Non-pigmented ciliary epithelial cell (primary cell): Measurements from ENCODE around the gene CBL.
"Not testable (repeated sequence)": the region's sequence is repeated elsewhere in the genome, so short reads cannot be mapped to it uniquely, and the experiment has no call there.

Experiments
- DNase-seq: peaks from one replicate; pipeline ENCODE4 v3.0.0-alpha.2; 2010; ENCODE audit warnings: low read depth

The CBL gene

GRCh38 chr11:119205574-119206510, at the start of gene CBL:
TSS of gene CBL (plus strand) at chr11:119206339. CDS start at chr11:119206418, 79 bp downstream.
- DNase-seq, result peak; percentile 57

- DNase-seq, result no peak
Observed at GRCh38 chr11:119156496-119156895, 49.6 kb upstream of the CBL start.

DNA sequence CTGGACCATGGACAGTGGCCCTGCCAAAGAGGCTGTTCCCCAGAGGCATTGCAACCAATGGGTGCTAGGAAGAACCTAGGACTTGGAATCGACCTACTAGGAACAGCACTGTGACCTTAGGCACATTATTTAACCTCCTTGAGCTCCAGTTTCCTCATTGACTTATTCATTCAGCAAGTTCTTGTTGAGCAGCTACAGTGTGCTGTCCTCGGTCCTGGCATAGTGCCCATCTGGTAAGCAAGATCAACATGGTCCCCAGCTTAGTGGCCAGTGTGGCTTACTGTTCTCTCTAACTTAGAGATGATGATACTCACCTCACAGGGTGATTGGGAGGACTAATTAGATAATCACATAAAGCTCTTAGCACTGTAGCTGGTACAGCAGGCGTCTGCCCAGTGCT, 49.1 kb upstream of the CBL start:
- no peak for DNase-seq

DNA sequence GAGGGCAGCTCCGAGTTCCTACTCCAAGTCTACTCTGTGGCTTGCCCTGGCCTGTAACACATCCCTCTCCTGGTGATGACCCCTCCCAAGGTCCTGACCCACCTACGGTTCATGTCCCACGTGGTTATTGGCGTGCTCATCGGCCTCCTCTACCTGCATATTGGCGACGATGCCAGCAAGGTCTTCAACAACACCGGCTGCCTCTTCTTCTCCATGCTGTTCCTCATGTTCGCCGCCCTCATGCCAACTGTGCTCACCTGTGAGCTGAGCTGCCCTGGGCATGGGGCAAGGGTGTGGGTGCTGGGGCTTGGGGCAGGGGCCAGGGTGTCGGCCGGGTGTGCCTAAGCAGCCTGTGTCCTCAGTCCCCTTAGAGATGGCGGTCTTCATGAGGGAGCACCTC, 47.7 kb upstream of the CBL start:
- DNase-seq, result no peak

- no peak for DNase-seq
Observed at GRCh38 chr11:119160151-119160550, 46.0 kb upstream of the CBL start.

- no peak for DNase-seq
Observed at GRCh38 chr11:119161871-119162270, 44.3 kb upstream of the CBL start.

DNA sequence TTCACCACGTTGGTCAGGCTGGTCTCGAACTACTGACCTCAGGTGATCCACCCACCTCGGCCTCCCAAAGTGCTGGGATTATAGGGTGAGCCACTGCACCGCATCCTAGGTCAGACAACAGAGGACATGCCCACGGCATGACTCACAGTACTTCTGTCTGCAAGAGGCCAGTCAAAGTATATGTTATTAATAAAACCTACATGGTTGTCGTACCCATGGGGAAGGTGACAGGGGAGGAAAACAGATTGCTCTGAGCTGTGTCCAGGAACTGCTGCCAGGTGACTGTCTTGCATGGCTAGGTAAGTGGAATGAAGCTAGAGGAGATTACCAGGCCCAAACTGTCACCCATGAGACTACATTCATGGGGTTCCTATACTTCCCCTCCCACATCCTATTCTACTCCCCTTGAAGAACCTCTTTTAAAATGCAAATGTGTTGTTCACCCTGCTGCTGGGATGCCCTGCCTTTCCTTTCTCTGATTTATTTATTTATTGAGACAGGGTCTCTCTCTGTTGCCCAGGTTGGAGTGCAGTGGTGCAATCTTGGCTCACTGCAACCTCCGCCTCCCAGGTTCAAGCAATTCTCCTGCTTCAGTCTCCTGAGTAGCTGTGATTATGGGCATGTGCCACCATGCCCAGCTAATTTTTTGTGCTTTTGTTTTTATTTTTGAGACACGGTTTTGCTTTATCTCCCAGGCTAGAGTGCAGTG, 39.6 kb upstream of the CBL start:
- DNase-seq, result peak; percentile 36

DNA sequence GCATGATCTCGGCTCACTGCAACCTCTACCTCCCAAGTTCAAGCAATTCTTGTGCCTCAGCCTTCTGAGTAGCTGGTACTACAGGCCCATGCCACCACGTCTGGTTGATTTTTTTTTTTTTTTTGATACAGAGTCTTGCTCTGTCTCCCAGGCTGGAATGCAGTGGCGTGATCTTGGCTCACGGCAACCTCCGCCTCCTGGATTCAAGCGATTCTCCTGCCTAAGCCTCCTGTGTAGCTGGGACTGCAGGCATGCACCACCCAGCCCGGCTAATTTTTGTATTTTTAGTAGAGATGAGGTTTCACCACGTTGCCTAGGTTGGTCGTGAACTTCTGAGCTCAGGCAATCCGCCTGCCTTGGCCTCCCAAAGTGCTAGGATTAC, 39.1 kb upstream of the CBL start:
- not testable (repeated sequence) for DNase-seq

GRCh38 chr11:119167933-119168332, 38.2 kb upstream of the CBL start:
- no peak for DNase-seq

DNA sequence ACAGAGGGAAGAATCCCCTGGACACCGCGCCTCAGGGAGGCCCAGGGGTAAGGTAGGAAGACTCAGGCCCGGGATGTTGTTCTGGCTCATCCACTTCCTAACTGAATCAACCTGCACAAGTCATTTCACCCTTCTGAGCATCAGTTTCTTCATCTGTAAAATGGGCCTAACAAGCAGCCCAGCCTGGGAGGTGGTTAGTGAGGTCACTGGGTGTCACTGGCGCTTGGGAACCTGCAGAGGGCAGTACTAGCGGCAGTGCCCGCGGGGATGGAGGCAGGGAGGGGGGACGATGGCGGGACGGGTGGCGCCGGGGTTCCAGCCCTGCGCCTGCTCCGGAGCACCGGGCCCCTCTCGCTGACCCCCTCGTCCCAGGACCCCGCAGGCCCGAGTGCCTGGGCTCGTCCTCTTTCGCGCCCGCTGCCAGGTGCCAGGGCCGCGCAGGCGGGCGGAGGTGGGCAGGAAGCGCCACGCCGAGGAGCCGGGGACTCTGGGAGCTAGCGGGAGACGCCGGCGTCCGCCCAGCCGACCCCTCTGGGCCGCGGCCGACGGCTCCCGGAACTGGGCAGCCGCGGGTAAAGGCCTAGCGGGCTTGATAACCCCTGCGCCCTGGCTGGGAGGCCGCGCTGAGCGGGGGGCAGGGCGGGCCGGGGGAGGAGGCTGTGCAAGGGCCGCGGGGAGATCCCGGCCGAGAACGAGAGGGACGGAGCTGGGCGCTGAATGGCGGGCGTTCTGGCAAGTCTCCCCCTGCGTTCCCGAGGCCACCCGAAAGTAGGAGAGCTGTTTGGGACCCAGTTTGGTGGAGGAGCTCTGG, 37.5 kb upstream of the CBL start, which contains the start of gene NLRX1:
NLRX1 (plus strand) TSS at position 255 of the 811 bp plus-strand sequence. CDS start 2,679 bp downstream, outside the sequence.
- peak; percentile 41 for DNase-seq

DNA sequence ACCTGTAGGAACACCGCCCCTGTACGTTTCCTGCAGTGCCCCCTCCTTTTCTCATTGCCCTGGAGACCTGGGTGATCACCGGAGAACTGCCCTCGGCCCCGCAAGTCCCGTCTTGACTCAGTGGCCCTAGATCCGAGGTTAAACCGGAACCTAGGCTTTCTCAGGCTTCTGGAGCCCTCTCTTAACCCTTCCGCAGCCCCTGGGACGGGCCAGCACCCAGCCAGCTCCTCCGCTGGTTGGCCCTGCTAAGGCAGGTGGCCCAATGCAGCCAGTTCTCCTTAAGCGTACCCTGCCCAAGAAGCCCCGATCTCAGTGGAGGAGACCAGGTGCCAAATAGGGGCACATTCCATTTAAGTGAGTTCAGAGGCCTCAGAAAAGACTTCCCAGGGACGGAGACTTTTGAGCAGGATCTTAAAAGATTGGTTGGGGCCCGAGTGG, 36.8 kb upstream of the CBL start:
- DNase-seq, result peak; percentile 6

DNA sequence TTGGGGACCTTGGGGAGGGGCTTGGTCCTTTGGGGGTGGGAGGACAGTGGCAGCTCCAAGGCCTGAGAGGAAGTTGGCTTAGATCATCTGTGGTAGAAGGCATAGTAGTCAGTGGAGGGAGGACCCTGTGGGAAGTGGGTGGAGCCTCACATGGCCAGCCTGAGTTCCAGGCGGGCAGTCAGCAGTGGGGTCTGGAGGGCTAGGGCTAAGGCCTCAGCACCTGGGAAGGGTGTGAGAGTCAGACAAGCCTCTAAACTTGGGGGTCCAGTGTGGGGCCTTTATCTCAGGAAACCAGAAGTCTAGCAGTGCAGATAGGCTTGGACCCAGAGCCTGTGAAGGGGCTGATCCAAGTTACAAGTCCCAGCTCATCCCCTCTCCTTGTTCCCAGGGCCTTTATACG, 33.6 kb upstream of the CBL start:
- DNase-seq, result no peak

GRCh38 chr11:119173453-119173852, 32.7 kb upstream of the CBL start:
- DNase-seq, result no peak

GRCh38 chr11:119175493-119176077, 30.6 kb upstream of the CBL start:
- DNase-seq, result no peak

GRCh38 chr11:119178166-119178680, 27.9 kb upstream of the CBL start:
- DNase-seq, result no peak

GRCh38 chr11:119179342-119179741, 26.8 kb upstream of the CBL start:
- DNase-seq, result no peak

- no peak for DNase-seq
Observed at GRCh38 chr11:119179983-119180382, 26.2 kb upstream of the CBL start.

GRCh38 chr11:119180729-119181676, 25.1 kb upstream of the CBL start:
- no peak for DNase-seq

DNA sequence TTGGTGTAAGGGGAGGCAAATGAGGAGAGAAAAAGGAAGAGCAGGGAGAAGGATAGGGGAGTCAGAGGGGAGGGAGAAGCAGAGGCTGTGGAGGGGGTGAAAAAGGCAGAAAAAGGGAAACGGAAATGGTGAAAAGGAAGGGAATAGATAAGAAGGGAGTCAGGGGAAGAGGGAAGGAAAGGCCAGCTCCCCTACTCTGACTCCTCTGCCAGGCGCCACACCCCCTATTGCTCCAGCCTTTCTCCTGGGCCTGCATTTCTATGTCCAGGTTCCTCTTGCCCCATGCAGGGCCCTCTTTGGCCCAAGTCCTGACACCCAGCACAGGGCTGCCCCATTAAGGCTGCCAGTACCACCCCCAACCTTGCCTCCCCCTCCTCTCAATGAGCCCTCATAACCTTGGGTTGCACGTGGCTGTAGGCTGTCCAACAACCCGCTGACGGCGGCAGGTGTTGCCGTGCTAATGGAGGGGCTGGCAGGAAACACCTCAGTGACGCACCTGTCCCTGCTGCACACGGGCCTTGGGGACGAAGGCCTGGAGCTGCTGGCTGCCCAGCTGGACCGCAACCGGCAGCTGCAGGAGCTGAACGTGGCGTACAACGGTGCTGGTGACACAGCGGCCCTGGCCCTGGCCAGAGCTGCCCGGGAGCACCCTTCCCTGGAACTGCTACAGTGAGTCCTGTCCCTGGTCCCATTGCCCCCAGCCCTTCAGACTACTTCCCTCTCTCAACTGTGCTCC, 24.3 kb upstream of the CBL start:
- DNase-seq, result no peak

DNA sequence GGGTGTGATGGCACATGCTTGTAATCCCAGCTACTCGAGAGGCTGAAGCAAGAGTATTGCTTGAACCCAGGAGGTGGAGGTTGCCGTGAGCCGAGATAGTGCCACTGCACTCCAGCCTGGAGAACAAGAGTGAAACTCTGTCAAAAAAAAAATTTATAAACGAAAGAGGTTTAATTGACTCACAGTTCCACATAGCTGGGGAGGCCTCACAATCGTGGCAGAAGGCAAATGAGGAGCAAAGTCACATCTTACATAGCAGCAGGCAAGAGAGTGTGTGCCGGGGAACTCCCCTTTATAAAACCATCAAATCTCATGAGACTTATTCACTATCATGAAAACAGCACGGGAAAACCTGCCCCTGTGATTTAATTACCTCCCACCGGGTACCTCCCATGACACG, 21.7 kb upstream of the CBL start:
- DNase-seq, result not testable (repeated sequence)
